Stimulated activated CD4-positive, alpha-beta T cell treated with anti-CD3 and anti-CD28 coated beads, Interleukin-12 subunit alpha, Interleukin-12 subunit beta, amount 100 ng/mL, for 4 hours (primary cell): ENCODE results near the gene PKNOX2.

ENCODE experiments used
- DNase-seq: peaks from one replicate; pipeline ENCODE4 v3.0.0-alpha.2; 2020

PKNOX2 gene

DNA sequence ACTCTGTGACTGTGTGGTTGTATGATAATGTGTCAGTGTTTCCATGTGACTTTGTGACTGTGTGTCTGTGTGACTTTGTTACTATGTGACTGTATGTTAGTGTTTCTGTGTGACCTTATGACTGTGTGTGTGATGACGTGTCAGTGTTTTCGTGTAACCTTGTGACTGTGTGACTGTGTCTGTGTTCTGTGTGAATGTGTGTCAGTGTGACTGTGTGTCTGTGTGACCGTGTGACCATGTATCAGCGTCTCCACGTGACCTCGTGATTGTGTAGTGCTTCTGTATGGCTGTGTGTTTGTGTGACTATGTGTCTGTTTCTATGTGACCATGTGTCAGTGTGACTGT, 9.5 kb upstream of the PKNOX2 start:
- DNase-seq = no peak

DNA sequence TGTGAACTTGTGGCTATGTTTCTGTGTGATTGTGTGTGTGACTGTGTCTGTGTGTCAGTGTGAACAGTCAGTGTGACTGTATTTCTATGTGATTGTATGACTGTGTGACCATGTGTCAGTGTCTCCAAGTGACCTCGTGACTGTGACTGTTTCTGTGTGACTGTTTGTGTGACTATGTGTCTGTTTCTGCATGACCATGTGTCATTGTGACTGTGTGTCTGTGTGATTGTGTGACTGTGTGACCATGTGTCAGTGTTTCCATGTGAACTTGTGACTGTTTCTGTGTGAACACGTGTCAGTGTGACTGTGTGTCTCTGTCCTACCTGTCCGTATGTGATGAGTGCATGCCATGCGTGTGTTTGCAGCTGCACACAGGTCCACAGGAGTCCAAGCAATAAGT, 8.8 kb upstream of the PKNOX2 start:
- no peak for DNase-seq

DNA sequence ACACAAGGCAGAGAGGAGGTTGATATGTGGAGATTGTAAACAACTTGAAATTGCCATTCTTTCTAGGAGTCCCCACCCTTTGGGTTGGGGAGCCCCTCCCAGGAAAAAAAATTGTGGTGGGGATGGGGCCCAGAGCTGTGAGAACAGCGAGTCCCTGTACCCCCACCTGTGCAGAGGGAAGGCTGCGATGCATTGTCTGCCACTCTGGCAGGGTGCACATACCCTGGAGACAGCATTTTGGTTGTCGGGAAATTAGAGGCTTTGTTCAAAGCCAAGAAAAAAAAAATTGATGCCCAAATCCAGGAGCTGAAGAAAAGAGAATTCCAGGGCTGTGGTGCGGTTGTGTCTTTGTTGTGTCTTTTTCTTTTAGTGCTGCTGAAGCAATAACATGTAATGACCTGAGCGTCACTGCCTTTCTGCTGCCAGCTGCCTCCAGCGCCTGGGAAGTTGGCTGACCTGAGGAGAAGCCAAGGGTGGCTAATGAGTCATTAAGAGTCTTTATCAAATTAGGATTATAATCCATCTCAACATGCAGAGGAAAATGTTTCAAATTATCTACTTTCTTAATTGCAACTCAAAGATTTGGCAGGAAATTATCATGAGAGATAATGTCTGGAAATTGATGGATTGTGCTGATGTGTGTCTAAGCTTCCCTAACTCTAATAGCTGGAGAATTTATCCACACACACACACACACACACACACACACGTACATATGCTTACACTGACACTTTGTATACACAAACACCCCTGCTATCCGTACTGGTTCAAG, 8.0 kb upstream of the PKNOX2 start:
- no peak for DNase-seq

DNA sequence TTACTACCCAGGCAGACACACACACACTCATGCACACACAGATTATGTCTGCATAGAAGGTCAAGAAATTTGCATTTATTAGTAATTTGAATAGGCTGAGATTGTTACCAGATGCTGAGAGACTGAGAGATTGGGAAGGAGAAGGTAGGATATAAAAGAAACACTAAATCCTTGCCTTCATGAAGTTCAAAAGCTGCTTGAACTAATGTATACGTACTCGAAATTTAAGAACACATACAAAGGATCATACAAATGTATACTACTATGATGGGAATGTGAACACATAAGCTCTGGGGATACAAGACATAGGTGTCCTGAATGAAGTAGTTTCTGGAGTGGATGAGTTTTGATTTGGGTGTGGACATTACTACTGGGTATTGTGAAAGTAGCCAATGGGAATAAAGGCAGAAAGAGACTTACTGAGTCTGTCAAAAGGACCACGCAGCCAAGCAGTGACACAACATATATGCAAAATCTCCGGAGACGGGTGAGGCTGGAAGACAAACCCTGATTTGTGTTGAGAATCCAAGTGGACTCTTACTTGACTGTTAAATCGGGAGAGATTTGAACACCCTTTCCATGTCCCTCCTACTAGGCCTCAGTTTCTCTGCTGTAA, 7.3 kb upstream of the PKNOX2 start:
- DNase-seq = no peak

DNA sequence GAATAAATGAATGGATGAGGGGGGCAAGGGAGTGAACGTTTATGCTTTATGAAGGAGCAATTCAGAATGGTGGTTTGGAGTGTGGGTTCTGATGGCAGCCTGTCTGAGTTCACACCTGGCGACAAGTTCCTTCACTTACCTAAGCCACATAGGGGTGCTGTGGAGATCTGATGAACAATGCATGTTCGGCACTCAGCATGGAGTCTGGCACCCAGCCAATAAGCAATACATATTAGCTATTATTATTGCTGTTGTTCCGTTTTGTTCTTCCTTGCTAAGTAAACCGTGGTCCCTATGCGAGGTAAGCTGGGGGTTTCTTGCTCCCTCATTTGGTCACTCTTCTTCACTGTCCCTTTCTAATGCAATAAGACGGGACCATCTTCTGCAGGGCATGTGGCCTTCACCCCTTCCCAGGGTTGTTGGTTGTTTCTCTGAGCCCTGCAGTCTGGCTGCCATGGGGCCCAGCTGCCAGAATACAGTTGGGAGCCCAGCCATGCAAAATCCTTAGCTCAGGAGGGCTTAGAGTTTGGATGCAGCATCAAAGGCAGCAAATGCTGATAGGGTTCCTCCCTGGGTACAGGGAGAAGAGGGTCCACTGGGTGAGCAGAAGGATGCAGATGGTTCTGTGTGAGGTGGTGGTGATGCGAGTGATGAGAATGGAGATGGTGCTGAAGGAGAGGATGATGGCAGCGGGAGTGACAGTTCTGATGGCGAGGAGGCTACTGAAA, 6.4 kb upstream of the PKNOX2 start:
- DNase-seq = no peak

DNA sequence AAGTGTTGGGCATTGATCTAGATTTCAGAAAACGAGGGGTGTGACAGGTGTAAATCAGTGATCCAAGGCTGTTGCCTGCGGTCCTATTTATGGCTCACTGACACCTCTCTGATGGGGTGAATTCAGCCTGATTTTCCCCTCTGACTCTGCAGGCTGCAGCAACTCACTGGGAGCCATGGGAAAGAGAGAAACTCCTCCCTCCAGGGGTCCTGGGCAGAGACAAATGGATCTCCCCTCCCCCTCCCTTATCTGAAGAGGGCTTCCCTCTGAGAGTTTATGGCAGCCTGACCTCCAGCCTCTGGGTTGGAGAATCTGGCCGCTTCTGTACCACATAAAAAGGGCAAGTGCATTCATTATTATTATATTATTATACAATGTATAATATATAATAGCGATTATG, 1.8 kb upstream of the PKNOX2 start:
- no peak for DNase-seq

DNA sequence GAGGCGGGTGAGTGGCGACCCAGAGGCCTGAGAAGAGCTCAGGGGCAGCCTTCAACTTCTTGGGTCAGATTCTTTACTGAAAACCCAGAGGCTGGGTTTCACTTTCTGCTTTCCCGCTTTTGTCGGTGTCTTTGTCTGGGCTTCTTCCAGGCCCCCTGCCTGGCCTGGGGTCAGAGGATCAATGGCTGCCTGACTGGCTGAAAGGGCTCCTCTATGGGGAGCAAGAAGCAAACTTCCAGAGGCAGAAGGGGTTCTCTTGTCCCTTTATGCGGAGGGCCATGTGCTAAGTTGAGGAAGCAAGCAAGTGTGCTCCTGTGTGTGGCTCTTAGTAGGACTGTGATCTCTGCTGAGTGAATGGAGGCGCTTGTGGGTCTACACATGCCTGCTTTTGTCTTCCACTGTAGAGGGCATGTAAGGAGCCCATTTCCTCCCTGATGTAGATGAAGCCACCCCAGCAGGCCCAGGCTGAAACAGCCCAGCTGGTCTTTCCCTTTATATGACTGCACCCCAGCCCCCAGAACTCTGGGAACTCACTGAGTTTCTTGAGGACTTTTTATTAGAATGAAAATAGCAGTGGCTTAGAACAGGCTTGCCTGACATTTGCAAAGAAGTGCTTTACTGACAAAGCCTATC, 1.0 kb upstream of the PKNOX2 start:
- DNase-seq = no peak

DNA sequence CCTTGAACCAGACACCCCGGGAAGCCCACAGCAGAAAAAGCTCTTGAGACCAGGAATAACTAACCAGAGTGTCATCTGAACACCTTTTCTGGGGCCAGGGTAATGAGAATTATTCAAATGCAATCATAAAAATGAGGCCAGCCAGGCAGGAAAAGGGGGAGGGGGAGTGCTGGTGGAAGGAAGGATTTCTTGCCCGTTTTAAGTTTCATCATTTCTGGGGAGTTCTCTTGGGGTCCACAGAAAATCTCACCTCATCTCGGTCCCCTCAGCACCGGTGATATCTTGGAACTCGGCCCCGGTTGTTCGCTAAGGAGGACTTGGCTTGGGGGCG, 495 bp upstream of the PKNOX2 start:
- DNase-seq = no peak

DNA sequence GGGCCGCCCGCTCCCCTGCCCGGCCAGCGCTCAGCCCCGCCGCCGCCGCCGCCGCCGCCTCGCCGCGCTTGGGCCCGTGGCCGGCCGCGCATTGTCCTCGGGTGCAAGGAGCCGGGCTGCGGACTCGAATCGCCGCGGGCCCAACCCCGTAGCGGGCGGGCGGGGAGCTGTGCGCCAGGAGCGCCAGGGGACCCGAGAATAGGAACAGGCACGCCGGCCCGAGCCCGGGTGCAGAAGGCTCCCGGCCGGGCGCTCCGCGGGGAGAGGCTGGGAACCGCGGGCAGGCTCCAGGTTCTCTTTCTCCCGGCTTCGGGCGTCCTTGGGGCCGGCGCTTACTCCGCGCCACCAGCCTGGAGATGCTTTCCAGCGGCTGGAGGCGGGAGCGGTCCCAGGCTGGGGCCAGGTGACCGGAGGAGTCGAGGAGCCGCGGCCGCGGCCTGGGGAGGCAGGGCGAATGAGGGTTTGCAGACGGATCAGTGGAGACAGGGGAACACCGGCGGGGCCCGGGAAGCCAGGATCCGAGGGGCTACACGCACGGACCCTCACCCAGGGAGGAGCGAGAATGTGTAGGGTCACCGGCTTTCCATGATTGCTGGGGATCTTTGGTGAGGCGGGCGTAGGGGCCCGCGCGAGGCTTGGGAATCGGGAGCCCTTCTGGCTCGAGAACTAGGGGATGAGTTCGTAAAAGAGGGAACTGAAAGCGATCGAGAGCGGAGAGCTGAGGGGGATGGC, 726 bp downstream of the PKNOX2 start:
- peak; percentile 16 for DNase-seq

DNA sequence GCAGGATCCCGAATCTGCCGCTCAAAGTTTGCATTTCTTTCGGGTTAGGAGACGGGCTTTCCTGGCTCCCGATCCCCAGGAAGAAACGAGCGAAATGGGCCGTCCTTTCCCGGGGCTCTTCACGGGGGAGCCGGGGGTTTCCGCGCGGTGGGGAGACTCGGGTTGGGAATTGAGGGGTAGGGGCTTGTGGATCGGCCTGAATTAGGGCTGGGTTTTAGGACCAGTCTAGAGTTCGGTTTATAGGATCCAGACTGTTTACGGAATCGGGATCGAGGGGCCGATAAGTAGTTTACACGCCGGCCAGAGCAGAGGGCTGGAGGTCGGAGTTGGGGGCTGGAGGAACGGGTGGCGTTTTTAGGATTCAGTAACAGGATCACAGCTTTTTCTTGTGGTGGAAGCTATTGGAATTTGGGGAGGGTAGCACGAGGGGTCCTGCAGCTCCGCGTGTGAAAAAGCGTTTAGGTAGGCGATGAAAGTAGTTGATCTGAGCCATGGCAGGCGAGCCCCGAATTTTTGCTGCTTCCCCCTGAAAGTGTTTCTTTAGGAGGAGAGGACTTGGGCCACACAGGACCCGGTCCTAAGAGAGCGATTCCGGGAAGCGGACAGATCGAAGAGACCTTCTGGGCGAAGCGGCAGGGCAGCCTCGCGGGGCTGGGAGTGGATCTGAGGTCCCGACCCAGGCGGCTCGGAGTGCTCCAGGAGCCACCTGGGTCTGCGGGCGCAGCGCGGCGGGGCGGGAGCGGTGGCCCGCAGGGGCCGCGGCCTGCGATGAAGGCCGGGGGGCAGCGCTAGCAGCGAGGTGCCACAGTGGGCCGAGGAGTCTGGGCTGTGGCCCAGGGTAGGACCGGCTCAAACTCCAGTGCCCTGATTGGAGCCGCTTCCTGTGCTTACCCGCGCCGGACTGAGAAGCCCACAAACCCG, 1.6 kb downstream of the PKNOX2 start:
- no peak for DNase-seq

DNA sequence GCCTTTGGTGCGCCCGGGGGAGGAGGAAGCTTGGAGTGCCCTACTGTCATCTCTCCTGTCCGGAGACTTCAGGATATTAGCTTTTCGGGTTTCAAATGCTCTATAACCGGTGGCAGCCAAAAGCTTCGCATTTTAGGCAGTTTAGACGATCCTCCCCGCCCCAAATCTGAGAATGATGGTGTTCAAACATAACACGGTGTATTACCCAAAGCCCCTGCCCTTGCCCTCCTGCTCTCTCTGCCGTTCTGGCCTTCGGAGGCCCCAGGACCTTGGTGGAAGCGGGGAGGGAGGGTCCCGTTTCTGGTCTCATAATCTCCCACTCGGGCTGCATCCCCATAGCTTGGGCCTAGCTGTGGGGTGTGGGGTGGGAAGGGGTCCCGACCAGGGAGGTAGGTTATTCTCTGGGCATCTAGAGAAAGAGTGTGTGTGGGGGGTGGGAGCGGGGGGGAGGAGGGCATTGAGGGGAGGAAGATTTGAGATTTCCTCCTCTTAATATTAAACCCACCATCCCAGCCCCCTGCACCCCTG, 2.3 kb downstream of the PKNOX2 start:
- DNase-seq = no peak

DNA sequence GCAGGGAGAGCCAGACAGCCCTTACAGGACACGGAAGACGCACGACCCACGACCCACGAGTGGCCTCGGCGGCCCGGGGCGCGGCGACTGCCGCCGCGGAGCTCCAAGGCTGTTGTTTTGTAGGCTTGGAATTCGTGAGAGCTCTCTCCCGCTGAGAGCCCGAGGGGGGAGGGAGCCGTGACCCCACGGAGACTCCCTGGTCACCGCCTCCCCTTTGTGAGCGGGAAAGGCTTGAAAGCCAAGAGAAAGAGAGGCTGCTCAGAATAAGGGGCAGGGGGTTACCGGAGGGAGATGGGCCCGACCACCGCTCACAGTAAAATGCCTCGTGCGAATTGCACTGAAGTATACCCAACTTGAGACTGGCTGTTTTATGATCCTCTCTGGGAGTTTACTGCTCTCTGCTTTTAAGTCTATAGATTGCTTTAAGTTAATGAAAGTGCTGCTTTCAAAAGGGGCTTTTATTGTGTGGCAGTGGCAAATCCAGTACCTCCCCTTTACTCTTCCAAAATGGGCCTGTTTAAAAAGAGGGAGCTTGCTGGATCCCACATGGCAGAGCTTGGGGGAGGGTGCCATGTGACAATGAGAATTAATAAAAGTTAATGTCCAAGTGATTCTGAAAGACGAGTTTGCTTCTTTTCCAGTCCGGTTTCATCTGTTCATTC, 2.9 kb downstream of the PKNOX2 start:
- DNase-seq = no peak

DNA sequence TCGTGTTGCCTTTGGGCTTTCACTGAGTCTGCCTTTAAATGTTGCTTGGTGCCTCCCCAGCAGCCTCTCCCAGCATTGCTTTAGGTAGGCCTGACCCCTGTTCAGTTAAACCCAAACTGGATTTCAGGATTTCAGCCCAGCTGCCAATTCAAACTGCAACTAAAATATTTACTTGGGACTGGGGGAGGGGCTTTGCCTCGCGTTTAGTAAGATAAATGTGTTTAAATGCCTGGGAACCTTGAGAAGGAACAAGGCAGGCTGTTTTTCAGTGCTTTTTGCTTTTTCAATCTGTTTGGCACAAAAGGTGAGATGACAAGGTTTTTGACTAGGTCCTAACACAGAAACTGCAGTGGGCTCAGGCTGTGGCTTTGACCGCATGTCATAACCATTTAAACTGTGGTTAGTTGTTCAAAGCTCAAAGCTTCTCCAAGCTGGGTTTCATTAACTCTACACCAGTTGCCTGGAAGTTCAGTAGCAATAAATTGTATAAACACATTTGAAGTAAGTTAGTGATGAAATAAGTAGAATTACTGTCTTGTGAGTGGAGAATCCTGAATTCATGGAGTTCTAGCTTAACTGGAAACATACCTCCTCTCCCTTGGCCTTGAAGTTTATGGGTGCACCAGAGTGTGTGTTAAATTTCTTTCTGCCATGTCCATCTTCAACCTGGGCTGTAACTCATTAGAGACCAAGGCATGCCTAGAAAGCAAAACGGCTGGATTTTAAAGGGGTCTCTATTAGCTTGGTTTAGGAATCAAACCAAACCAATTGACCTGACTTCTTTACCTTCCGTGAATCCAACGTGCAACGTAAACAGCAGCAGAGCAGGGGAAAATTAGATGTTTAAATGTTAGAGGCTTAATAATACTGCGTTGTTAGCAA, 3.6 kb downstream of the PKNOX2 start:
- no peak for DNase-seq

DNA sequence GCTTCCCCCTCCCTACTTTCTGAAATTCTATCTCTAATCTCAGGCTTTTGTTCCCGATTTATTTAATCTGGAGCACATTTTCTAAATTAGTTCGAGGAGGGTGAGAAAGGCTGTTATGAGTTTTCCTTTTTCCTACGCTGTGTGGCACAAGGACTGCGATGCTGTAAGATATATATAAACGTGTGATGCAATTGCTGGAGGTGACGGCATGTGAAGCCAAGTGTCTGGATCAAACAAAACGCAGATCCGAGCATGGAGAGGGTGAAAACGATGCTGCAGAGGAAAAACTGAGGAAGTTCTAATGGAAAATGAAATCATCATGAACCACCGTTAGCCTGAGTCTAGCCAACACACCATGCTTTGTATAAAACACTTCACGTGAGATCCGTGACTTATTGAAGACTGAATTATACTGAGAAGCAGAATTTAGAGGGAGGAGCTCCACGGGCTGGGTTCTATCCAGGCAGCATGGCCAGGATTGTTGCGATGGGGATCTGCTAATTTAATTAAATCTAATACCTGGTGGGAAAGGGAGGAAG, 4.4 kb downstream of the PKNOX2 start:
- DNase-seq = no peak

DNA sequence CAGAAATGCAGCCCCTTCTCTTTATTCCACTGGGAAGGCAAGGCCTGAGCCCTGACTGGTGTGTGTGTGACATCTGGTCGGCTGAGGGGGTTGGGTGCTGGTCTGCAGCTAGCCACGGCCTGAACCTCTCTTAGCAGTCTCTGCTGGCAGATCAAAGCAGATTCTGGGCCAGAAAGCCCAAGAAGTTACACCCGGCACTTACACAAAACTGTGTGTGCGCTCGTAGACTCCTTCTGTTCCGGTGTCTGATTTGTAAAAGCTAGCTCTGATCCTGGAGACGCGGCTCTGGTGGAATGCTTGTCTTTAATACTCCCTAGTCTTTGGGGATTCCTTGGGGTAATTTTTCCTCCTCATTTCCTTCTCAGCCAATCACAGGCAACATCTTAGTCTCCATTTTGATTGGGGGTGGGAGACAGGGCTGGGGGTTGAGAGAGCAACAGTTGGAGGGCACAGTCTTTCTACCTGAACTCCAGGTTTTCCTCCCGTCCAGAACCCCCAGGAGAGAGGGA, 5.5 kb downstream of the PKNOX2 start:
- no peak for DNase-seq

DNA sequence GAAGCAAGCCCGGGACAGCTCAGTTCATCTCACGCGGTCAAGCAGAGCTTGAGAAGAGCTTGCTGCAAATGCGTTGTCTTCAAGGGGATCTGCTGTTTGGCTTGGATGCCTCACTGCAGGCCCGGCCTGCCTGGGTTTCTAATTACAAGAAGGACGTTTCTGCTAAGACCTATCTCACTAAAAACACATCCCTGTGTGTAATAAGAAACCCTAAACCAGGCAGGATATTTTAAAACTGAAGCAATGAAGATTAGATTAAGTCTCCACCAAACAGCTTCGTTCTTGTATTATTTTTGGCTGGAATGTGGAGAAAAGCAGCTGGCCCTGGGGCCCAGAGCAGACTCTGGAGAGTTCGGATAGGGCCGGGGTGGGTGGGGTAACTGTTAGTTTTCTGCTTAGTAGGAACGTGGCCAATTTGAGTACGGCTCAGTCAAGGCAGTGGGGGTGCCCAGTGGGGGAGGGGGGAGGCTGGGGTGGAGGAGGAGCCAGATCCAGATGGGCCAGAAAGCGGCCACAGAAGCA, 6.0 kb downstream of the PKNOX2 start:
- no peak for DNase-seq

DNA sequence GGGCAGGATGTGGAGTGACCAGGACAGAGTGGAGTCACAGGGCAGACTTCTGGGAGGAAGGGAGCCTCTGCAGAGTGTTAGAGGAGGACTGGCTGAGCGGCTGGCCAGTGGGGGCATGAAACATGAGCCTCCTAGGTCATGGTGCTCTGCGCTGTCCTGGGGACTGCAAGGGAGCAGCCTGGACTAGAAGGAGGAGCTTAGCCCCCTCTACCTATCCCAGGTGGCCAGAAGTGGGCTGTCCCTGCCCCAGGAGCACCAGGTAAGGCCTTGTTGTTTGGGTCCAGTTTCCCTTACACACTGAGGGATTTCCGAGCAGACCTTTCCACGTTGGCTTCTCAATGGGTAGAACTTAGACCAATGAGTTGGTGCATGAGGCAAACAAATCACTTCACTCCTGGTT, 7.4 kb downstream of the PKNOX2 start:
- no peak for DNase-seq

DNA sequence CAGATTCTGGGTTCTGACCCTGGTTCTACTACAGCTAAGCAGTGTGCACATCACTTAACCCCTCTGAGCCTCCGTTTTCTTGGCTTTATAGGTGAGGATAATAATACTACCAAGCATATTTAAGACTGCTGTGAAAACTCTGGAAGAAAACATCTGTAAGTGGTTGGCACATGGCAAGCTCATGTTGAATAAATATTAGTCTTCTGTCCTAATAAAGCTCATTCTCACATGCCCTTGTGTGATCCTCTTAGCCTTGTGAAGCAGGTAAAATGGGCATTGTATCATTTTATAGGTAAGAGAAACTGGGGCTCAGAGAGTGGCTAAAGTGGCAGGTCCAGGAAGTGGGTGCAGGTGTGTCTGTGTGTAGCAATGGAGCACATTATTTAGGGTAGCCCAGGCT, 8.5 kb downstream of the PKNOX2 start:
- DNase-seq = no peak

DNA sequence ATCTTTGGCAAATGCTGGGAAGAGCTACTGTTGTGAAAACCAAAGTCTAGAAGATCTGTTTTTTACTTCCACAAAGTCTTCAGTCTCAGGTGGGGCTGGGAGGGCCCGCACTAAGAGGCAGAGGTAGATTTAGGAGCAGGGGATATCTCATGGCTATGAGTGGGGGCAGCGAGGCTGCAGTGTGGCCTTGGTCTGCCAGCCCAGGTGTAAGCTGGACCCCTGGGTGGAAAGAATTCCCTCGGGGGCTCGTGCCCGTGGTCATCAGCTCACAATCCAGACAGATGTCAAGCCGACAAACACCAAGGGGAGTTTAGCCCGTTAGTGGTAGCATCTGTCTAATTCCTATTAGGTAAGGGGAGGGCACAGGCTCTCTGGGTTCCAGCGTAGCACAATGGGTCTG, 9.0 kb downstream of the PKNOX2 start:
- DNase-seq = no peak

DNA sequence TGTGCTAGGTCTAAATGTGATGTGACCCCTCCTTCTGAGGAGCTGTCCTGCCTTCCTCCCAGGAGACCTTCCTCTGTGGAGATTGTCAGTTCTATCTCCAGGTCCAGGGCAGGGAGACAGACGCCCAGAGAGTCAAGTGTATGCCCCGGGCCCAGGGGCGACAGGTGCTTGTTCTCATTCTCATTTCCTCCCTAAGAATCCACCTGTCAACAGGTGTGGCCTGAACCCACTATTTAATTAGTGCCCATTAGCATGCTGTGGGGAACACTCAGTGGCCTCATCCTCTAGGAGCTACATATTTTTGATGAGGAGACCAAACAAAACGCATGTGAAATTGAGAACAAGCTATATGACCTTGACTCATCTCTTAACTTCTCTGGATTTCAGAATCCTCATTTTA, 9.5 kb downstream of the PKNOX2 start:
- no peak for DNase-seq
